Nephron progenitor cell (in vitro differentiated cells): ENCODE measurements around the gene SOX2.
A peak's percentile ranks its signal among the peaks of the same experiment; 100 is the strongest.

Experiments
- DNase-seq: peaks from one replicate; pipeline ENCODE4 v3.0.0; 2021
- H3K27ac Mint-ChIP-seq: 2 replicates; pipeline ENCODE4 v1.8.0; 2021; ENCODE audit warnings: mild to moderate bottlenecking, moderate library complexity, mixed read lengths
- H3K27me3 Mint-ChIP-seq: 2 replicates; pipeline ENCODE4 v1.8.0; 2021; ENCODE audit warnings: mild to moderate bottlenecking, low read depth, mixed read lengths; ENCODE audit not compliant: poor library complexity
- H3K36me3 Mint-ChIP-seq: 2 replicates; pipeline ENCODE4 v1.8.0; 2021; ENCODE audit warnings: low read depth, mixed read lengths
- H3K4me1 Mint-ChIP-seq: 2 replicates; pipeline ENCODE4 v1.8.0; 2021; ENCODE audit warnings: mixed read lengths
- H3K4me3 Mint-ChIP-seq: 2 replicates; pipeline ENCODE4 v1.8.0; 2021; ENCODE audit warnings: mild to moderate bottlenecking, moderate library complexity, mixed read lengths
- H3K9me3 Mint-ChIP-seq: 2 replicates; pipeline ENCODE4 v1.8.0; 2021; ENCODE audit warnings: mild to moderate bottlenecking, moderate library complexity, mixed read lengths
- TF ChIP-seq, protein P1 (sequence below): fragments of 200-600 bp; sonication (generic); IDR thresholded peaks from 2 replicates; pipeline ENCODE4 v1.5.0; 2021; ENCODE audit warnings: antibody characterized with exemption

Gene SOX2

DNA sequence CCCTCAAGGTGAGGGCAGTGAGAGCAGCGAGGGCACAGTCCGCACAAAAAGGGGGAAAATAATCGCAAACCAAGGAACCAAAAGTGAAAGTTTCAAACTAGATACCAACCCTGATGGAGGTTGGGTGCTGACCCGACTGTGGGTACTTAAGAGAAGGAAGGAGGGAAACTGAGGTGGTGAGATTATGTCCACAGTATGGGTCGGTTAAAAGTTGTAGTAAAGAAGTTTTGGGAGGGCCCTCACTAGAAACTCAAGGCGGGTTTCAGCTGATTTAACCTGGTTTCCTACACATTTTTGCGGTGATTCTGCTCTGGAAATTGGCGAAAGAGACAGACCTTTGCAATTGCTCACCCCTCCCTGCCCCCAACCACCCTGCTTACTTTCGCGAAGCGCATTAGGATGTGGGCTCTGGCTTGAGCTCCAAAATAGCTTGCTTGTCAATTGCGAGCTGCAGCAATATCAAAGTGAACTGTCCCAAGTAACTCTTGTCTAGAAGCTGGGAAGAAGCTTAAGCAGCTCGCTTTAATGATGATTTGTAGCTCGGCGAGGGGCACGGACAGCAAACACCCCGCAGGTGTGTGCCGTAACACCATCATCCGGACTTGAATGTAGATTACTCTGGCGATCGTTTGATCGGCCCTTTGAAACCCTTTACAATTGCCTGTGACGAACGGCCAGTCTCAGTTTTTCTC lies 15.8 kb downstream of the SOX2 start:
- peaks cover 17% of the 10 kb centered on the region for H3K9me3 Mint-ChIP-seq
- H3K4me1 Mint-ChIP-seq, result peaks cover 83% of the 10 kb centered on the region
- DNase-seq, result no peak
- peak overlapping the region; percentile 77 for H3K4me3 Mint-ChIP-seq
- no peak overlapping the region for H3K27ac Mint-ChIP-seq
- H3K36me3 Mint-ChIP-seq, result peaks cover 4% of the 10 kb centered on the region
- peaks cover 85% of the 10 kb centered on the region for H3K27me3 Mint-ChIP-seq
- TF ChIP-seq, protein P1, sequence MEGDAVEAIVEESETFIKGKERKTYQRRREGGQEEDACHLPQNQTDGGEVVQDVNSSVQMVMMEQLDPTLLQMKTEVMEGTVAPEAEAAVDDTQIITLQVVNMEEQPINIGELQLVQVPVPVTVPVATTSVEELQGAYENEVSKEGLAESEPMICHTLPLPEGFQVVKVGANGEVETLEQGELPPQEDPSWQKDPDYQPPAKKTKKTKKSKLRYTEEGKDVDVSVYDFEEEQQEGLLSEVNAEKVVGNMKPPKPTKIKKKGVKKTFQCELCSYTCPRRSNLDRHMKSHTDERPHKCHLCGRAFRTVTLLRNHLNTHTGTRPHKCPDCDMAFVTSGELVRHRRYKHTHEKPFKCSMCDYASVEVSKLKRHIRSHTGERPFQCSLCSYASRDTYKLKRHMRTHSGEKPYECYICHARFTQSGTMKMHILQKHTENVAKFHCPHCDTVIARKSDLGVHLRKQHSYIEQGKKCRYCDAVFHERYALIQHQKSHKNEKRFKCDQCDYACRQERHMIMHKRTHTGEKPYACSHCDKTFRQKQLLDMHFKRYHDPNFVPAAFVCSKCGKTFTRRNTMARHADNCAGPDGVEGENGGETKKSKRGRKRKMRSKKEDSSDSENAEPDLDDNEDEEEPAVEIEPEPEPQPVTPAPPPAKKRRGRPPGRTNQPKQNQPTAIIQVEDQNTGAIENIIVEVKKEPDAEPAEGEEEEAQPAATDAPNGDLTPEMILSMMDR, result no peak

GRCh38 chr3:181728470-181729340 lies 17.0 kb downstream of the SOX2 start:
- H3K4me1 Mint-ChIP-seq, result peaks cover 73% of the 10 kb centered on the region

DNA sequence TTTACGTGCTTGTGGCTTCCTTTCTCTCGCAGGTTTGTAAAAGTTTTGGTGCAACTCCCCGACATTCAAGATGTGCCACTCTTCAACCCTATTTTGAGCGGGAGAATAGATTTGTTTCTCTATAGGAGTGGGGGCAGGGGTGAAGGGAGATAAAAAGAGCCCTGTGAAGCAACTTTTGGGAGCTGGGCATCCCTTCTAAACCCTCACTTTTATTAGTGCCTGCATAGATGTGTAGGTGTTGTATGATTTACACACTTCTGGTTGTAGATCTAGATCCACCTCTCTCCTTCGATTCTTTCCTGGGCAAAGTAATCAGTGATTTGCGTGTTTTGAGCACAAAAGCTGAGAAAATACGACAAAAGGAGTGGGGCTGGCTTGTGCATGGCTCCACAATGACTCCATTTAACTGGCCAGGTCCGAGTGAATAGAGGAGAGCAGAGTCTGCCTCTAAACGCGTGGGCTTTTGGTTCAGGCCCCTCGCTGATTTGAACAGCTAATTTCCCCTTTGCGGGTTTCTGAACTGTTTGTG lies 17.7 kb downstream of the SOX2 start:
- Mint-ChIP-seq H3K4me3 (peak overlapping the region; percentile 24), H3K36me3 (no peaks in the 10 kb centered on the region), H3K27ac (no peak overlapping the region), H3K27me3 (peaks cover 66% of the 10 kb centered on the region), H3K9me3 (peaks cover 6% of the 10 kb centered on the region), H3K4me1 (peaks cover 69% of the 10 kb centered on the region)
- TF ChIP-seq, protein P1, result no peak
- DNase-seq, result no peak

More at GRCh38 chr3:181728470-181729340, 17.0 kb downstream of the SOX2 start:
- DNase-seq, result no peak
- TF ChIP-seq, protein P1, result no peak
- Mint-ChIP-seq H3K27me3 (peaks cover 73% of the 10 kb centered on the region), H3K27ac (no peak overlapping the region), H3K9me3 (peaks cover 13% of the 10 kb centered on the region), H3K4me3 (peak overlapping the region; percentile 51), H3K36me3 (no peaks in the 10 kb centered on the region)

GRCh38 chr3:181730316-181730715 lies 18.6 kb downstream of the SOX2 start:
- H3K27ac Mint-ChIP-seq, result no peak overlapping the region

DNA sequence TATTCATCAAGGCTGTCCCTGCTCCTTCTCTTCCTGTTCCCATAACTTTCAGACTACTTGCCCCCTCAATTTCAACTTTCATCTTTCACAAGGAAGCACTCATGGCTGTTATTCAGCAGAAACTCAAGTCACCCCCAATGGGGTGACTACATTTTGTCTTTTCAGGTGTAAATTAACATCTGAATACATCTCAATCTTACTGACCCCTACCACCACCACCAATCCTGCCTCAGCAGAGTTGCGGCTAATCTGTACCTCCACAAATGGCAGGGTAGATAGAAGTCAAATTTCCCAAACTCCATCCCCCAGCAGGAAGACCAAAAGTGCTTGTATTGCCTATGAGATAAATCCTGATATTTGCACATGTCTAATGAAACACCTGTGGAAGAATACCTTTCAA lies 19.2 kb downstream of the SOX2 start:
- Mint-ChIP-seq H3K27me3 (peaks cover 52% of the 10 kb centered on the region), H3K4me3 (no peak overlapping the region), H3K27ac (no peak overlapping the region), H3K9me3 (no peaks in the 10 kb centered on the region), H3K4me1 (peaks cover 71% of the 10 kb centered on the region), H3K36me3 (no peaks in the 10 kb centered on the region)
- DNase-seq, result no peak
- TF ChIP-seq, protein P1, result no peak

More at GRCh38 chr3:181730316-181730715, 18.6 kb downstream of the SOX2 start:
- Mint-ChIP-seq H3K36me3 (no peaks in the 10 kb centered on the region), H3K27me3 (peaks cover 57% of the 10 kb centered on the region), H3K9me3 (no peaks in the 10 kb centered on the region), H3K4me3 (no peak overlapping the region), H3K4me1 (peaks cover 69% of the 10 kb centered on the region)
- no peak for DNase-seq
- TF ChIP-seq, protein P1, result no peak
